Nephron progenitor cell (in vitro differentiated cells): ENCODE measurements around the gene CCDC86.

Experiments
- DNase-seq: peaks from one replicate; pipeline ENCODE4 v3.0.0; 2021
- H3K27ac Mint-ChIP-seq: 2 replicates; pipeline ENCODE4 v1.8.0; 2021; ENCODE audit warnings: mild to moderate bottlenecking, moderate library complexity, mixed read lengths
- H3K27me3 Mint-ChIP-seq: 2 replicates; pipeline ENCODE4 v1.8.0; 2021; ENCODE audit warnings: mild to moderate bottlenecking, low read depth, mixed read lengths; ENCODE audit not compliant: poor library complexity
- H3K36me3 Mint-ChIP-seq: 2 replicates; pipeline ENCODE4 v1.8.0; 2021; ENCODE audit warnings: low read depth, mixed read lengths
- H3K4me1 Mint-ChIP-seq: 2 replicates; pipeline ENCODE4 v1.8.0; 2021; ENCODE audit warnings: mixed read lengths
- H3K4me3 Mint-ChIP-seq: 2 replicates; pipeline ENCODE4 v1.8.0; 2021; ENCODE audit warnings: mild to moderate bottlenecking, moderate library complexity, mixed read lengths
- H3K9me3 Mint-ChIP-seq: 2 replicates; pipeline ENCODE4 v1.8.0; 2021; ENCODE audit warnings: mild to moderate bottlenecking, moderate library complexity, mixed read lengths
- CTCF ChIP-seq: fragments of 200-600 bp; sonication (generic); IDR thresholded peaks from 2 replicates; pipeline ENCODE4 v1.5.0; 2021; ENCODE audit warnings: antibody characterized with exemption

The CCDC86 gene

GRCh38 chr11:60899046-60899936 is 57.4 kb downstream of the CCDC86 start:
- H3K27me3 Mint-ChIP-seq = no peaks in the 10 kb centered on the region

DNA sequence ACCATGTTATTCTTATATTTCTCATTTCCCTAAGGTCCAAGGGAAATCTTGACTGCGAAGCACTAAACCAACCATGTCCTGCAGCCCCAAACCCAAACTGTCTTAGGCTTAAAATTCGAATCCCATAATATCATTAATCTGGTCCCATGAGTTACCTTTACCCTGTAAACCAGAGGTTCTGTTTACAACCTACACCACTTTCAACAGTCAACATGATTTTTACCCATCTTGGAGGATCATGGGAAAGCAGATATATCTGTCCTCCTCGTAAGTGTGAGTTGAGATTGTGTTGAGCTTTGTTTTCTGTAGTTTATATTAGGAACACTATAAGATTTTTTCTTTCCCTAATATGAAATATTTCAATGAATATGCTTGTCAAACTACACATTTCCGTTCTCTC is 58.1 kb downstream of the CCDC86 start:
- Mint-ChIP-seq H3K4me3 (no peak overlapping the region), H3K9me3 (no peaks in the 10 kb centered on the region), H3K36me3 (peaks cover 82% of the 10 kb centered on the region), H3K27me3 (no peaks in the 10 kb centered on the region), H3K4me1 (peaks cover 15% of the 10 kb centered on the region), H3K27ac (no peak overlapping the region)
- TF ChIP-seq CTCF = no peak
- DNase-seq = no peak

More at GRCh38 chr11:60899046-60899936, 57.4 kb downstream of the CCDC86 start:
- TF ChIP-seq CTCF = peak; percentile 94
- DNase-seq = peak; percentile 48
- H3K9me3 Mint-ChIP-seq = no peaks in the 10 kb centered on the region
- peaks cover 87% of the 10 kb centered on the region for H3K36me3 Mint-ChIP-seq
- H3K4me1 Mint-ChIP-seq = peaks cover 8% of the 10 kb centered on the region
- no peak overlapping the region for H3K4me3 Mint-ChIP-seq
- H3K27ac Mint-ChIP-seq = no peak overlapping the region
